ENCODE results near the gene MAP7. TPM values are rescaled to one million over a fixed set of nuclear protein-coding genes. Genes with fewer than 3 reads are reported as not detected.

MAP7 gene
- total RNA-seq, 4 donors from 2014 or later, result 4.6 to 9.7 (median 6.0) TPM

- TF ChIP-seq CTCF (IDR thresholded peaks at IDR 0.05; ENCODE audit: low read depth), result no peak
Observed at GRCh38 chr6:136511926-136512325, 38.3 kb downstream of the MAP7 start.

GRCh38 chr6:136511397-136511796 lies 38.8 kb downstream of the MAP7 start:
- TF ChIP-seq CTCF (IDR thresholded peaks at IDR 0.05; ENCODE audit: low read depth), result no peak

GRCh38 chr6:136510782-136511181 lies 39.4 kb downstream of the MAP7 start:
- no peak for TF ChIP-seq CTCF (IDR thresholded peaks at IDR 0.05; ENCODE audit: low read depth)

- TF ChIP-seq CTCF (IDR thresholded peaks at IDR 0.05; ENCODE audit: low read depth), result no peak
Observed at GRCh38 chr6:136510299-136510698, 39.9 kb downstream of the MAP7 start.

- TF ChIP-seq CTCF (IDR thresholded peaks at IDR 0.05; ENCODE audit: low read depth), result no peak
Observed at GRCh38 chr6:136508725-136509392, 41.4 kb downstream of the MAP7 start.

GRCh38 chr6:136506124-136506799 lies 44.0 kb downstream of the MAP7 start:
- no peak for TF ChIP-seq CTCF (IDR thresholded peaks at IDR 0.05; ENCODE audit: low read depth)

- no peak for TF ChIP-seq CTCF (IDR thresholded peaks at IDR 0.05; ENCODE audit: low read depth)
Observed at GRCh38 chr6:136503303-136504029, 46.8 kb downstream of the MAP7 start.

Data from subcutaneous adipose tissue (tissue), 4 donors.